ENCODE results near the gene ZNF556.

The ZNF556 gene

GRCh38 chr19:2906631-2907195 is 39.6 kb downstream of the ZNF556 start:
- DNase-seq: no peak

GRCh38 chr19:2912306-2912705 is 45.2 kb downstream of the ZNF556 start:
- DNase-seq: no peak

GRCh38 chr19:2917275-2918184 is 50.4 kb downstream of the ZNF556 start:
- DNase-seq: no peak

- no peak for DNase-seq
Observed at GRCh38 chr19:2922987-2923386, 55.9 kb downstream of the ZNF556 start.

- DNase-seq: no peak
Observed at GRCh38 chr19:2923510-2923909, 56.4 kb downstream of the ZNF556 start.

GRCh38 chr19:2926341-2927031 is 59.4 kb downstream of the ZNF556 start:
- DNase-seq: no peak

- DNase-seq: no peak
Observed at GRCh38 chr19:2927032-2927430, 59.9 kb downstream of the ZNF556 start.
